HEK293 (cell line): ENCODE measurements around the gene KRT17.

Source experiments
- CTCF ChIA-PET: fragments of 350-600 bp; formaldehyde crosslinking; extraction: SDS; loops from one replicate; lab custom pipeline; 2021; ENCODE audit warnings: antibody characterized with exemption; lab: Yijun Ruan, JAX
- POLR2A ChIA-PET: fragments of 300-600 bp; formaldehyde crosslinking; extraction: SDS; loops from one replicate; lab custom pipeline; 2020; ENCODE audit warnings: antibody characterized with exemption, inconsistent platforms; lab: Yijun Ruan, JAX
- H3K27ac ChIP-seq: fragments of 200-500 bp; sonication (Bioruptor generic); 2 replicates; pipeline ENCODE4 v1.5.1; 2014; ENCODE audit warnings: low read depth, low read length, control low read depth, inconsistent platforms; ENCODE audit errors: extremely low read depth
- H3K36me3 ChIP-seq, 2 experiments: fragments of 200-500 bp in 1 of 2; sonication (Bioruptor generic) in 1 of 2; 1 replicate in 1 of 2; 2 replicates in 1 of 2; pipeline ENCODE4 v1.5.1; 2014 to 2017; ENCODE audit warnings: inconsistent platforms in 2 of 2, low read length in 2 of 2; ENCODE audit not compliant: control insufficient read depth in 2 of 2, insufficient read depth in 1 of 2
- H3K4me1 ChIP-seq: fragments of 200-500 bp; sonication (Bioruptor generic); 2 replicates; pipeline ENCODE4 v1.5.1; 2014; ENCODE audit warnings: mild to moderate bottlenecking, low read length, inconsistent platforms; ENCODE audit not compliant: control insufficient read depth, insufficient read depth
- H3K4me3 ChIP-seq: 2 replicates; pipeline ENCODE4 v1.5.1; 2011; ENCODE audit warnings: low read depth, mild to moderate bottlenecking, control low read depth, low read length, moderate library complexity
- H3K9me3 ChIP-seq: fragments of 200-500 bp; sonication (Bioruptor generic); 2 replicates; pipeline ENCODE4 v1.5.1; 2014; ENCODE audit warnings: low read depth, low read length, inconsistent platforms; ENCODE audit not compliant: control insufficient read depth, insufficient read depth
- GLI2 ChIP-seq: fragments of 450-650 bp; formaldehyde crosslinking; IDR thresholded peaks from 2 replicates; pipeline ENCODE4; 2017; ENCODE audit warnings: missing biosample characterization, missing genetic modification characterization, low read depth, borderline replicate concordance
- HOXC10 ChIP-seq: sonication (generic); formaldehyde crosslinking; IDR thresholded peaks from 2 replicates; pipeline ENCODE4 v1.8.1; 2023; ENCODE audit warnings: mild to moderate bottlenecking, missing genetic modification reagents
- SP2 ChIP-seq: fragments of 450-650 bp; formaldehyde crosslinking; IDR thresholded peaks from 2 replicates; pipeline ENCODE4 v1.5.1; 2016; ENCODE audit warnings: missing biosample characterization, missing genetic modification characterization
- SP3 ChIP-seq: fragments of 450-650 bp; formaldehyde crosslinking; IDR thresholded peaks from 2 replicates; pipeline ENCODE4 v1.5.1; 2016; ENCODE audit warnings: missing biosample characterization, missing genetic modification characterization
- ZBTB8A ChIP-seq: fragments of 450-650 bp; formaldehyde crosslinking; IDR thresholded peaks from 2 replicates; pipeline ENCODE4 v1.5.1; 2016; ENCODE audit warnings: missing biosample characterization, missing genetic modification characterization
- ZFP41 ChIP-seq: fragments of 450-650 bp; formaldehyde crosslinking; IDR thresholded peaks from 2 replicates; pipeline ENCODE4 v1.5.1; 2016; ENCODE audit warnings: missing biosample characterization, missing genetic modification characterization, borderline replicate concordance
- ZNF155 ChIP-seq: fragments of 450-650 bp; formaldehyde crosslinking; IDR thresholded peaks from 2 replicates; pipeline ENCODE4 v1.5.1; 2016; ENCODE audit warnings: missing biosample characterization, missing genetic modification characterization
- ZNF302 ChIP-seq: fragments of 450-650 bp; formaldehyde crosslinking; IDR thresholded peaks from 2 replicates; pipeline ENCODE4 v1.5.1; 2016; ENCODE audit warnings: missing biosample characterization, missing genetic modification characterization, low read depth
- ZNF529 ChIP-seq: fragments of 450-650 bp; formaldehyde crosslinking; IDR thresholded peaks from 2 replicates; pipeline ENCODE4 v1.5.1; 2017; ENCODE audit warnings: missing genetic modification characterization, missing biosample characterization; ENCODE audit not compliant: insufficient replicate concordance
- ZNF560 ChIP-seq: fragments of 450-650 bp; formaldehyde crosslinking; IDR thresholded peaks from 2 replicates; pipeline ENCODE4 v1.5.1; 2017; ENCODE audit warnings: missing biosample characterization, missing genetic modification characterization, borderline replicate concordance
- ZSCAN30 ChIP-seq: fragments of 450-650 bp; IDR thresholded peaks from 2 replicates; pipeline ENCODE4 v1.5.1; 2018; ENCODE audit warnings: missing biosample characterization, mild to moderate bottlenecking, missing genetic modification characterization, moderate library complexity
- TF ChIP-seq, protein P1 (sequence below): fragments of 450-650 bp; formaldehyde crosslinking; IDR thresholded peaks from 2 replicates; pipeline ENCODE4 v1.5.1; 2016; ENCODE audit warnings: missing biosample characterization, missing genetic modification characterization
- TF ChIP-seq, protein P2 (sequence below): fragments of 450-650 bp; formaldehyde crosslinking; IDR thresholded peaks from 2 replicates; pipeline ENCODE4 v1.5.1; 2016; ENCODE audit warnings: missing biosample characterization, missing genetic modification characterization
- TF ChIP-seq, protein P3 (sequence below): fragments of 450-650 bp; formaldehyde crosslinking; IDR thresholded peaks from 2 replicates; pipeline ENCODE4 v1.5.1; 2016; ENCODE audit warnings: missing biosample characterization, missing genetic modification characterization
- TF ChIP-seq, protein P4 (sequence below): fragments of 450-650 bp; formaldehyde crosslinking; IDR thresholded peaks from 2 replicates; pipeline ENCODE4 v1.5.1; 2016; ENCODE audit warnings: missing biosample characterization, missing genetic modification characterization
- TF ChIP-seq, protein P5 (sequence below): fragments of 450-650 bp; formaldehyde crosslinking; IDR thresholded peaks from 2 replicates; pipeline ENCODE4 v1.5.1; 2016; ENCODE audit warnings: missing biosample characterization, missing genetic modification characterization, borderline replicate concordance
- TF ChIP-seq, protein P6 (sequence below): fragments of 450-650 bp; formaldehyde crosslinking; IDR thresholded peaks from 2 replicates; pipeline ENCODE4 v1.5.1; 2016; ENCODE audit warnings: missing biosample characterization, missing genetic modification characterization

KRT17 gene

DNA sequence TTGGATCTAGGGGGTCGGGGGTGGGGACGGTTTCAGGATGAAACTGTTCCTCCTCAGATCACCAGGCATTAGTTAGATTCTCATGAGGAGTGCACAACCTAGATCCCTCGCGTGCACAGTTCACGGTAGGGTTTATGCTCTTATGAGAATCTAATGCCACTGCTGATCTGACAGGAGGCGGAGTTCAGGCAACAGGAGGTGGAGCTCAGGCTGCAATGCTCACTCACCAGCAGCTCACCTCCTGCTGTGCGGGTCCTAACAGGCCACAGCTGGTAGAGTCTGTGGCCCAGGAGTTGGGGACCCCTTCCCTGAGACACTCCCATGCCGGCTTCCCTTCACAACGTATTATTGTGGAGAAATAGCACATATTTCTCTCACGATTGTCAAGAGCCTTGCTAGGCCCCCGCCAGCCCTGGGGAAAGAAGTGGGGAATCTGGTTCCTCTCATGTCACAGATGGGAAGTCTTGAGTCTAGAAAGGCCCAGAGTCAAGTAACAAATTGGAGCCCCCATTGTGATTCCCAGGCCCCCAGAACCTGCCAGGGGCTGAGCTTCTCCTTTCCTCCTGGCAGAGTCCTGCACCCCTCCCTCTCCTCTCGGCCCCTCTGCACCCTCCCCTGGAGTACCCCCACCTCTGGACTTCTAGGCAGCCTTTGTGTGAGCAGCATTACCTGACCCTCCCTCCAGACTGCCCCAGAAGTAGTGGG, 31.6 kb downstream of the KRT17 start (continued):
- TF ChIP-seq, protein P1, sequence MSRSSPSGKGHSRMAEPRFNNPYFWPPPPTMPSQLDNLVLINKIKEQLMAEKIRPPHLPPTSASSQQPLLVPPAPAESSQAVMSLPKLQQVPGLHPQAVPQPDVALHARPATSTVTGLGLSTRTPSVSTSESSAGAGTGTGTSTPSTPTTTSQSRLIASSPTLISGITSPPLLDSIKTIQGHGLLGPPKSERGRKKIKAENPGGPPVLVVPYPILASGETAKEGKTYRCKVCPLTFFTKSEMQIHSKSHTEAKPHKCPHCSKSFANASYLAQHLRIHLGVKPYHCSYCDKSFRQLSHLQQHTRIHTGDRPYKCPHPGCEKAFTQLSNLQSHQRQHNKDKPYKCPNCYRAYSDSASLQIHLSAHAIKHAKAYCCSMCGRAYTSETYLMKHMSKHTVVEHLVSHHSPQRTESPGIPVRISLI (tag by site-specific recombination), result no peak
- no peak for TF ChIP-seq ZNF560 (tag by site-specific recombination)

DNA sequence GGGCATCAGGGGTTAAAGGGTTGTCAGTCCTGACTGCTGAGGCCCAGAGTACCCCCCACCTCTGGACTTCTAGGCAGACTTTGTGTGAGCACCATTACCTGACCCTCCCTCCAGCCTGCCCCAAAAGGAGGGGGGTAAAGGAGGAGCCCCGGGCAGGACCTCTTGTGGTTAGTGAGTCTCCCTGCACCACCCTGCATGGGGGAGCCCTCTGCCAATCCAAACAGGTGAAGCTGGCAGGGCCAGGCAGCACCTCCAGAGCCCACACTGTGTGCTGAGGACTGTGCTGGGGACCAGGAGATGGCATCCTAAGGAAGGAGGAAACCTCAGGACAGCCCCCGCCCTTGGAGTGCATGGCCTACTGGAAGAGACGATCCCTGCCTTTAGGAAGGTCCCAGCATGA, 35.1 kb downstream of the KRT17 start:
- POLR2A ChIA-PET, result interaction anchor here (0.6 kb wide), 1 partner anchor 126 kb away, joined by 5 read pairs; no protein-coding TSS in a partner anchor
- Histone ChIP-seq H3K27ac (no peak overlapping the region), H3K4me1 (no peaks in the 10 kb centered on the region), H3K9me3 (no peaks in the 10 kb centered on the region)
- CTCF ChIA-PET, result no interaction called here
- TF ChIP-seq ZNF529 (tag by site-specific recombination) (no peak), ZFP41 (tag by site-specific recombination) (no peak), GLI2 (no peak), SP3 (no peak), ZSCAN30 (no peak), ZBTB8A (tag by site-specific recombination) (no peak), ZNF155 (tag by site-specific recombination) (no peak), SP2 (tag by site-specific recombination) (no peak), HOXC10 (CRISPR knock-in tag) (no peak), ZNF302 (tag by site-specific recombination) (no peak)
- TF ChIP-seq, protein P2, sequence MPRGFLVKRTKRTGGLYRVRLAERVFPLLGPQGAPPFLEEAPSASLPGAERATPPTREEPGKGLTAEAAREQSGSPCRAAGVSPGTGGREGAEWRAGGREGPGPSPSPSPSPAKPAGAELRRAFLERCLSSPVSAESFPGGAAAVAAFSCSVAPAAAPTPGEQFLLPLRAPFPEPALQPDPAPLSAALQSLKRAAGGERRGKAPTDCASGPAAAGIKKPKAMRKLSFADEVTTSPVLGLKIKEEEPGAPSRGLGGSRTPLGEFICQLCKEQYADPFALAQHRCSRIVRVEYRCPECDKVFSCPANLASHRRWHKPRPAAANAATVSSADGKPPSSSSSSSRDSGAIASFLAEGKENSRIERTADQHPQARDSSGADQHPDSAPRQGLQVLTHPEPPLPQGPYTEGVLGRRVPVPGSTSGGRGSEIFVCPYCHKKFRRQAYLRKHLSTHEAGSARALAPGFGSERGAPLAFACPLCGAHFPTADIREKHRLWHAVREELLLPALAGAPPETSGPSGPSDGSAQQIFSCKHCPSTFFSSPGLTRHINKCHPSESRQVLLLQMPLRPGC (tag by site-specific recombination), result no peak
- TF ChIP-seq, protein P3, sequence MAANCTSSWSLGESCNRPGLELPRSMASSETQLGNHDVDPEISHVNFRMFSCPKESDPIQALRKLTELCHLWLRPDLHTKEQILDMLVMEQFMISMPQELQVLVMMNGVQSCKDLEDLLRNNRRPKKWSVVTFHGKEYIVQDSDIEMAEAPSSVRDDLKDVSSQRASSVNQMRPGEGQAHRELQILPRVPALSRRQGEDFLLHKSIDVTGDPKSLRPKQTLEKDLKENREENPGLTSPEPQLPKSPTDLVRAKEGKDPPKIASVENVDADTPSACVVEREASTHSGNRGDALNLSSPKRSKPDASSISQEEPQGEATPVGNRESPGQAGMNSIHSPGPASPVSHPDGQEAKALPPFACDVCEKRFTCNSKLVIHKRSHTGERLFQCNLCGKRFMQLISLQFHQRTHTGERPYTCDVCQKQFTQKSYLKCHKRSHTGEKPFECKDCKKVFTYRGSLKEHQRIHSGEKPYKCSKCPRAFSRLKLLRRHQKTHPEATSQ (tag by site-specific recombination), result no peak
- TF ChIP-seq, protein P4, sequence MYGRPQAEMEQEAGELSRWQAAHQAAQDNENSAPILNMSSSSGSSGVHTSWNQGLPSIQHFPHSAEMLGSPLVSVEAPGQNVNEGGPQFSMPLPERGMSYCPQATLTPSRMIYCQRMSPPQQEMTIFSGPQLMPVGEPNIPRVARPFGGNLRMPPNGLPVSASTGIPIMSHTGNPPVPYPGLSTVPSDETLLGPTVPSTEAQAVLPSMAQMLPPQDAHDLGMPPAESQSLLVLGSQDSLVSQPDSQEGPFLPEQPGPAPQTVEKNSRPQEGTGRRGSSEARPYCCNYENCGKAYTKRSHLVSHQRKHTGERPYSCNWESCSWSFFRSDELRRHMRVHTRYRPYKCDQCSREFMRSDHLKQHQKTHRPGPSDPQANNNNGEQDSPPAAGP (tag by site-specific recombination), result no peak
- TF ChIP-seq, protein P5, sequence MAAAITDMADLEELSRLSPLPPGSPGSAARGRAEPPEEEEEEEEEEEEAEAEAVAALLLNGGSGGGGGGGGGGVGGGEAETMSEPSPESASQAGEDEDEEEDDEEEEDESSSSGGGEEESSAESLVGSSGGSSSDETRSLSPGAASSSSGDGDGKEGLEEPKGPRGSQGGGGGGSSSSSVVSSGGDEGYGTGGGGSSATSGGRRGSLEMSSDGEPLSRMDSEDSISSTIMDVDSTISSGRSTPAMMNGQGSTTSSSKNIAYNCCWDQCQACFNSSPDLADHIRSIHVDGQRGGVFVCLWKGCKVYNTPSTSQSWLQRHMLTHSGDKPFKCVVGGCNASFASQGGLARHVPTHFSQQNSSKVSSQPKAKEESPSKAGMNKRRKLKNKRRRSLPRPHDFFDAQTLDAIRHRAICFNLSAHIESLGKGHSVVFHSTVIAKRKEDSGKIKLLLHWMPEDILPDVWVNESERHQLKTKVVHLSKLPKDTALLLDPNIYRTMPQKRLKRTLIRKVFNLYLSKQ (tag by site-specific recombination), result no peak
- TF ChIP-seq, protein P6, sequence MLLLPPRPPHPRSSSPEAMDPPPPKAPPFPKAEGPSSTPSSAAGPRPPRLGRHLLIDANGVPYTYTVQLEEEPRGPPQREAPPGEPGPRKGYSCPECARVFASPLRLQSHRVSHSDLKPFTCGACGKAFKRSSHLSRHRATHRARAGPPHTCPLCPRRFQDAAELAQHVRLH (tag by site-specific recombination), result no peak
- TF ChIP-seq, all 188 proteins: peak for 0
- Histone ChIP-seq H3K36me3 (no peaks in the 10 kb centered on the region), H3K4me3 (no peak overlapping the region)
